ENCODE results near the gene NFYC.

Gene NFYC

GRCh38 chr1:40783001-40783905 is 91.7 kb downstream of the NFYC start, which contains the start of gene KCNQ4:
Gene KCNQ4 (plus strand): TSS chr1:40783787. CDS start chr1:40784094, 307 bp downstream.
- no peak for DNase-seq

DNA sequence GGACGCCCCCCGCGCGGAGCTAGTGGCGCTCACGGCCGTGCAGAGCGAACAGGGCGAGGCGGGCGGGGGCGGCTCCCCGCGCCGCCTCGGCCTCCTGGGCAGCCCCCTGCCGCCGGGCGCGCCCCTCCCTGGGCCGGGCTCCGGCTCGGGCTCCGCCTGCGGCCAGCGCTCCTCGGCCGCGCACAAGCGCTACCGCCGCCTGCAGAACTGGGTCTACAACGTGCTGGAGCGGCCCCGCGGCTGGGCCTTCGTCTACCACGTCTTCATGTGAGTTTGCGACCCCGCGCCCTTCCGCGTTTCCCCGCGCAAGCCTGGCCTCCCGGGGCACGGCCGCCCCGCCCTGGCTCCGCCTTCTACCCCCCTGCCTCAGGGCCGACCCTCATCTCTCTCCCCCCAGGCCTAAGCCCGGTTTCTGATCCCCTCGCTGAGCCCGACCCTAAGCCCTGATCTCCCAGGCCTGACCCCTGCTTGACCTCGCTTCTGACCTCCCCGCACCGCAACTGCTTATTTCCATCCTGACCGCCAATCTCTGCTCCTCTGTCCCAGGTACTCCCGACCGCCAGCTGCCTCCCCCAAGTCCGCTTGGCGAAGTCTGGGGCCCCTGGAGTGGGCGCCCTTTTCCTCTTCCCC is 92.8 kb downstream of the NFYC start:
- no peak for DNase-seq

GRCh38 chr1:40784771-40785151 is 93.3 kb downstream of the NFYC start:
- DNase-seq, result no peak

- no peak for DNase-seq
Measured at GRCh38 chr1:40785446-40785845, 93.9 kb downstream of the NFYC start.

DNA sequence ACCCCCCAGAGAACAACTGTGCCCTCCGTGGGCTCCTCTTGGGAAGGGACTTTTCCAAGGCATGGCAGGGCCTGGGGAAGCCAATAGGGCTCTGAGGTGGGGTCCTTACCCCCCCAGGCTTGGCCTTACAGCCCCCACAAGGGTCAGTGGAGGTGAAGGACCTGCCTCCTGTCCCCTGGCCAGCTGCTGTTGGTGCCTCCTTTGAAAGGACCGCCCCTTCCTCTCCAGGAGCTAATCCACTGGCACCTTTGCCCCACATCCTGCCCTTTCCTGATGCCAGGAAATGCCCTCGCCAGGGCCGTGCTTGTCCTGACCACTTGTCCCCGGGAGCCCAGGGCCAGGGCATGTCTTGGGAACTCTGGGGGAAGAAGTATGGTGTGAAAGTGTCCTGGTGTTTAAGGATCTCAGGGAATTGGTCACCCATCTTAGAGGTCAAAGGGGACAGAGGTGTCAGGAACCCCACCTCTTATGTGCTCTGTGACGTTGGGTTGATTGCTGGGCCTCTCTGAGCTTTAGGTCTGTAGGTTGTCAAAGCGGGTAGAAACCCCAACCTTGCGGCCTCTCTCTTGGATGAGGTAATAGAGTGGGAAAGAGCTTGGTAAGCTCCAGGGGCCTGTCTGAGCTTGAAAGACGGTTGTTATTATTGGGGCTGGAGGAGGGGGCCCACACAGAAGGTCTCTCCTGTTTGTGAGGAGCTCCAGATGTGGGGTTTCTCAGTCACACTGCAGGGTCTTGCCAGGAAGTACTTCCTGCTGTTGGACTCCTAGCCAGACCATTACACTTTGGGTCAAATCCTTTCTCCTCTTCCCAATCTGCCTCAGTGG is 94.9 kb downstream of the NFYC start:
- no peak for DNase-seq

DNA sequence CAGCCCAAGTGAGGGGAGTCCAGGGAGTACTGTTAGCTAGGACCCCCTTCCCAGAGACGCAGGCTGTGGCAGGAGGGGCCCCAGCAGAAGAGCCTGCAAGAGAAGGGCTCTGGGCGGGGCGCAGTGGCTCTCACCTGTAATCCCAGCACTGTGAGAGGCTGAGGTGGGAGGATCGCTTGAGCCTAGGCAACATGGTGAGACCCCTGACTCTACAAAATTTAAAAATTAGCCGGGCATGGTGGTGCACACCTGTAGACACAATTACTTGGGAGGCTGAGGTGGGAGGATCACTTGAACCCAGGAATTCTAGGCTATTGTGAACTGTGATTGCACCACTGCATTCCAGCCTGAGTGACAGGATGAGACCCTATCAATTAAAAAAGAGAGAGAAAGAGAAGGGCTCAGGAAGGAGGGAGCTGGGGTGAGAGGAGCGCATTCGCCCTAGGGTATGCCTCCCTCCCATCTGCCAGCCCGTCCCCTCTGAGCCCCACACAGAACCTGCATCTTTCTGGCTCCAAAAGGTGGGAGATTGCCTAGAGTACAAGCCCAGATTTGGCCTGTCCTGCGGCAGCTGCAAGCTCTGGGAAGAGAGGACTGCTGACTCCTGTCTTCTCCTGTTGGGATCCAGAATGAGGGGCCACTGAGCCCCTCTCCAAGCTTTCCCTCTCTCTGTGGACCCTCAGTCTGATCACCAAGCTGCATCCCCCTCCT is 95.6 kb downstream of the NFYC start:
- no peak for DNase-seq

DNA sequence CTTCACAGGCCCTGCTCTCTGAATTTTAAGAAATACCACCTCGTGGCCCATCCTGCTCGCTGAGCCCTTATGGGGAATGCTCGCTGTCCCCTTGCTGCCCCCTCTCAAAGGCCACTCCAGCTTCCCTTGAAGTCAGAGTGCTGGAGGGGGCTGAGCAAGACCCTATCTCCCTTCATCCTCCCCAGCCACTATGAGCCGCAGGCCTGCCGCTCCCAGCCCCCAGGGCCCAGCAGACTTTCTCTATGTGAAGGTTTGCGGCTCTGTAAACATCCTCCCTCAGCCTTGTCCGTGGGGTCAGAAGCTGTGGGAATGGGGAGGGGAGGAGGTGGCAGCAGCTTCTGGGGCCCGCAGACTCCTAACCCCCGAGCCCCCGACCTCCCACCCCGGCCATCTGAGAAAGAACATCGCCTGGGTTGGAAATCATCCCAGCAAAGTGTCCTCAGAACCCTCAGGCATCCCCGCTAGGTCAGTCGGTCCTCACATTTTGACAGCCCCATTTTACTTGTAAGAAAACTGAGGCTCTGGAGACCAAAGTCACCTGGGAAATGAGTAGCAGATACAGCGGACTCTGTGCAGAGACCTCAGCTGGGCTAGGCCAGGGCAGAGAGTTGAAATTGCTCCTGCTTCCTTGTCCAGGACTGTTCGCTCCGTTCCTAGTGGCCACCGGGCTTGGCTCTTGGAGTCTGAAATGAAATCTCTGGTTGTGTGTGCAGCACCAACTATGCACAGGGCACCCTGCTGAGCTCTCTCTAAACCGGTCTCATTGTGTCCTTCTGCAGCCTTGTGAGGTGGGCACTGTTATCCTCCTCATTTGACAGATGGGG is 96.4 kb downstream of the NFYC start:
- no peak for DNase-seq

DNA sequence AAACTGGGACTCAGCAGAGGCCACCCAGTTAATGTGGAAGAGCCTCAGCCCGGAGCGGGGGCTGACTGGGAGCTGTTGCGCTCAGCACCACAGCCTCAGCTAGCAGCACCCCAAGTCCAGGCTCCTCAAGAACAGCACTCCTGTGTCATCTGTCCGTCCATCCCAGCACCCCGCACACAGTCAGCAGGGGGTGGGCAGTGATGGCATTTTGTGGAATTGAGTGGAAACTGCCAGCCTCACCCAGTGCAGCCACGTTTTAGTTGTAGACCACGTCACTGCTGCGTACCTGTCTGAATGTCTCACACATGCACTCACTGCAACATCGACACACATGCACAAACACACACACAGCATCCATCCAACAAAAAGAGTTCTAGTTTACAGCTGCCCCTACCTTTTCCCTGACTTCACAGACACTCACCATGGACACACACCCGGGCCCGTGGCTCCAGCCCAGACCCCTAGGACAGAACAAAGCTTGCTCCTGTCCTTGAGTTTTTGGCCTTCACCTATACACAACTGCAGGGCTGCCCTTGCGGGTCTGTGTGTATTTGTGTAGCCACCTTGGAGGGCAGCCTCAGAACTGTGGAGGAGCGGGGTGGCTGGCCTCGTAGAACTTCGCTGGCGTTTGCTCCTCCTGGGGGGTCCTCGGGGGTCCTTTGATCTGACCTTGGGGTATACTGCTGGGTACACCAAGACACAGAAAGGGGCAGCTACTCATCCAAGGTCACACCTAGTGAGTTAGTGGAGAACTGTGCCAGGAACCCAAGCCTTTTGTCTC is 97.2 kb downstream of the NFYC start:
- no peak for DNase-seq

DNA sequence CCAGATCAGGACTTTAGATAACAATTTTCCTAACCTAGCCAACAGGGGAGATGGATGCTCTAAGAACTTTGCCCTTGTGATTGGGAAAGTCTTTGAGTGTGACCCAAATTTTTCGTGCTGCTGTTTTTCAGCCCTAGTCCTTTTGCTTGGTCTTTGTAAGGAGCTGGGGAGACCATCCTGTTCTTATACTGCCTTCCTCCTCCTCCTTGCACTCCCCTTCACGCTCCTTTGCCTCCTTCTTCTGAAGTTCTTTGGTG is 97.8 kb downstream of the NFYC start:
- DNase-seq, result no peak

DNA sequence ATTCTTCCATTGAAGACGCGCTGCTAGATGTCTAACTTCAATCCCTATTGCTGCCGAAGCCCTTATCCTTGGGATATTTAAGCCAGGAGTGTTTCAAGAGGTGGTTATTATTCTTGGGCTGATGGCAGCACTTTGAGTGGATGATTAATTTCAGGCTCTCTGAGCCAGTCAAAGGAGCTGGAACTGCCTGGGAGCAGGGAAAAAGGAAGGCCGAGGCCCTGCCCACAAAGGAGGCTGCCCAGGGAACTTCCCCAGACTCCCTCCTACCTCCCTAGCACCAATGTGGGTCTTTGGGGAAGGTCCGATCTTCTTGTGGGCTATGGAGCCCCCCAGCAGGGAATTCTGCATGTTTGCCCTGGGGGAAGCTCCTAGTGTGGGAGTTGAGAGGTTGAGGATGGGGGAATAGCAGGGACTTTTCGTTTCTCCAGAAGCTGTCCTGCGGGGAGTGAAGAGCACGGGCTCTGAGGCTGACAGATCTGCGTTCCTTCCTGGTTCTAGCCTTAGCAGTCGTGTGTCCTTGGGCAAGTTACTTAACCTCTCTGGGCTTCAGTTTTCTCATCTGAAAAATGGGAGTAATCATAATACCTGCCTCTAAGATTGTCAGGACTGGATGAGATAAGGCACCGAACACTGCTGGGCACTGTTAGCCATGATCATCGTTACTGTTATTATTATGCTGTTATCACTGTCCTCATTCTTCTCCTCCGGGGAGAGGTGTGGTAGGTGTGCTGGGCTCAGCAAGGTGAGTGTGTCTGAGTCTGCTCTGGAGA is 98.3 kb downstream of the NFYC start:
- DNase-seq, result no peak

DNA sequence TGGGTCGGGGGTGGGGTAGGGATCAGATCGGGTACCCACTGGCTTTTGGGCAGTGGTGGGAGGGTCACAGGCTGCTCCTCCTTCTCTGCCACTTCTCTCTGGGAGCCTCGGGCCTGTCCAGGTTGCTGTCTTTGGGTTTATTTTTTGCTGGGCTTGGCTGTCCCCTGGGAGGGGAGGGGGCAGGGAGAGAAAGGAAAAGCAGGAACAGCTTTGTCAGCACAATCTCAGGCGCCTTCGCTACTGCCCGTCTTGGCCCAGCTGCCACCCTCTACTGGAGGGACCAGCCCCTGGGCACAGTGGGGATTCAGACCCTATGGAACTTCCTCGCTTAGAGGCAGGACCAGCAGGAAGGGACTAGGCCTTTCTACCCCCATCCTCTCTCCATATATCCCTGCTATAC is 100.5 kb downstream of the NFYC start:
- DNase-seq, result no peak

DNA sequence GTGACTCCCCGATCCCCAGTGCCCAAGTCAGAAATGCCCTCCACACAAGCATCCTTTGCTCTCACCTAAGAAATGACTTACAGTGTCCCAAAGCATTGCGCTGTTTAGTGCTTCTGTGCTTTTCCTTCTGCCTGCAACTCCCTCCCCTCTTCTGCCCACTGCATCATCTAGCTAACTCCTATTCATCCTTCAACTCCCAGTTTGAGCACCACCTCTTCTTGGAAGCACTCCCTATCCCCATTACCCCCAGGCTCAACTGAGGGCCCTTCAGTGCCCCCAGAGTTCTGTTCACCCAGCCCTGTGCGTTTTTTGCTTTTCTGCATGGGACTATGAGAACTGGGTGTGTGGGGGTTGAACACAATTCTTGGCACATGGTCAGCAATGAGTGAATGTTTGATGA is 102.1 kb downstream of the NFYC start:
- DNase-seq, result no peak

DNA sequence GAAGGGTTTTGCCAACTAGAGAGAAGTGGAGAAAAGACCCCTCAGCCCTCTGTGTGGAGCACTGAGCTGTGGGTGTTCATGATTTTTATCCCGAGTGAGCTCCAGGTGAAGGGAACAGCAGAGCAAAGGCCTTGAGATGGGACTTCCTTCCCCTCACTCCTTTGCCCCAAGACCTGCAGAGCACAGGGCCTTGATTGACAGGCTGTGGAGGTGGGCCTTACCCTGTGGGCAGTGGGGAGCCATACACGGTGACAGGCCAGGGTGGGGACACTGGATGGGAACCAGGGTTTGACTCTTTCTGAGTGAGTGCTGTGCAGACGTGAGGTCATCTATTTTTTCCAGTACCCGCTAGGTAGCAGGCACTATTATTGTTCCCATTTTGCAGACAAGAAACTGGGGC is 102.5 kb downstream of the NFYC start:
- no peak for DNase-seq

DNA sequence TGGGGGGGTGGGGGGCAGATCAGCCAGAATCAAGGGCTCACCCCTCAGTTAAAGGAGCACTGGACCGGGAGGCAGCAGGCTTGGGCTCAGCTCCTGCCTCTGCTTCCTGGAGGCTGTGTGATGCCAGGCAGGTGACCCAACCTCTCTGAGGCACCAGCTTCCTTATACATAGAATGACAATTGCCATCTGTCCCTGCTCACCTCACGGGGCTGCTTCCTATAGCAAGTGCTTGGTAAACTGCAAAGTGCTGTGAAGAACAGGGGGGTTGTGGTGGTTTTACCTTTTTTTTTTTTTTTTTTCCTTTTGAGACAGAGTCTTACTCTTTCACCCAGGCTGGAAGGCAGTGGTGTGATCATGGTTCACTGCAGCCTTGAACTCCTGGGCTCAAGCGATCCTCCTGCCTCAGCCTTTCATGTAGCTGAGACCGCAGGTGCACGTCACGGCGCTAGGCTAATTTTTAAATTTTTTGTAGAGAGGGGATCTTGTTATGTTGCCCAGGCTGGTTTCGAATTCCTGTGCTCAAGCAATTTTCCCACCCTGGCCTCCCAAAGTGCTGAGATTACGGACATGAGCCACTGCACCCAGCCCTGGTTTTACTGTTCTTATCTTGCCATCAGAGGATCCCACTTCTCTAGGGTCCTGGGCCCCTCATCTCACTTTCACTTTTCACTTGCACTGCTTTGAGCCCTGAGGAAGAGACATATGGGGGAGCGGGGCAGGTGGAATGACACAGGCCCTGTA is 103.6 kb downstream of the NFYC start:
- peak; percentile 50 for DNase-seq

DNA sequence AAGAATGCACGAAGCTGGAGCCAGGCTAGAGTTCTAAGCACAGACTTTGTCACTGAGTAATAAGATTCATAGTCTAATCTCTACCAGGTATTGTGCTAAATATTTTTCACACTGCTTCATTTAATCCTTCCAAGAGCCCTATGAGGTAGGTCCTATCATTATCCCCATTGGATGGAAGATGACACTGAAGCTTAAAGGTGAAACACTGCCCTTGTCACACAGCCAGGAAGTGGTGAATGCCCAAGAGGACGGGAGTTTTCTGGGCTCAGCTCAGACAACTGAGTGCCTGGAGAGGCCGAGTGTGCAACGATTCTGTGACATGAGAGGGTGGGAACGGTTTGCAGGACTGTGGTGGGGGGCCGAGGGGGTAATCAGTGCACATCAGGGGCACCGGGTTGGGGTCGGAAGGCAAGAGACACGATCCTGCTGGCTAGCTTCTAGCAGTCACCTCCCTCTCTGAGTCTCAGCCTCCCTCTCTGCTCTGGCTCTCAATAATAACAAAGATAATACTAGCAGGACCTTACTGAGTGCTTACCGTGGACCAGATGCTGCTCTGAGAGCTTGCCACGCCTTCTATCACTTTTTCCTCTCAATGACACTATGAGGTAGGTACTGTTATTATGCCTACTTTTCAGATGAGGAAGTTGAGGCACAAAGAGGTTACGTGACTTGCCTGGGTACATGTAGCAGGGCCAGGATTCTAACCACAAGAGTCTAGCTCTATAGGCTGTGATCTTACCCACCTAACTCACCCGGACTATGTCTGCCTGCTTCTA is 104.5 kb downstream of the NFYC start:
- DNase-seq, result no peak

DNA sequence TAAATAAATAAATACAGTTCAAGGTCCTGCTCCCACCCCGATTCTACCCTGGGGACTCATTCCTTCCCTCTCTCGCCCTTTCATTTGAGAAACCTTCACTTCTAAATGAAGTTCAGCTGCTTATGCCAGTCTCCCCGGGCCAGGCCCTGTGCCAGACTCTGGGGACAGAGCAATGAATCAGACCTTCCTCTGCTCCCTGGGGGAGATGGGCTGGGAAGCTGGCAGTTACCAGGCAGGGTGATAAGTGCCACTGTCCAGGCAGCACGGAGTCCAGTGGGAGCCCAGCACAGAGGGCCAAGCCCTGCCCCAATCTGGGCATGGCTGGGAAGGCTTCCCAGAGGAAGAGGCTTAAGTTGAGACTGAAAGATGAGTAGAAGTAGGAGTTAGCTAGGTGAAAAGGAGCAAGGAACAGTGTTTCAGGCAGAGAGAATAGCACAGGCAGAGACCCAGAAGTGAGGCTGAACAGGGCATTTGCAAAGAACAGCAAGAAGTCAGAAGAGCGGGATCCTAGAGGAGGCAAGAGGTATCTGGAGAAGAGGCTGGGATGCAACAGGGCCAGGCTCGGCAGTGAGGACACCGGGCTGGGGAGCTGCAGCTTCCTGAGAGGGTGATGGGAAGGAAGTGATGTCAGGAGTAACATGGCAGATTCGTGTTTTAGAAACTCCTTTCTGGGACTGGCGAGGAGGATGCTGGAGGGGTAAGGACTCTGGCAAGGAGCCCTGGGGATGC is 105.6 kb downstream of the NFYC start:
- DNase-seq, result no peak

GRCh38 chr1:40797668-40798010 is 106.1 kb downstream of the NFYC start:
- no peak for DNase-seq

Measured in stimulated activated CD8-positive, alpha-beta memory T cell treated with anti-CD3 and anti-CD28 coated beads, Interleukin-4, amount 100 ng/mL, for 48 hours (primary cell).